Hepatocyte (in vitro differentiated cells): ENCODE data around the gene TPM4. TPM values are rescaled to one million over a fixed set of nuclear protein-coding genes. Genes with fewer than 3 reads are reported as not detected.

Experiments
- DNase-seq: peaks from one replicate; pipeline ENCODE4 v3.0.0-alpha.2; 2016; ENCODE audit warnings: low spot score
- H2AFZ ChIP-seq: fragments of 200-600 bp; sonication (generic); 2 replicates; pipeline ENCODE4 v1.6.0; 2016; ENCODE audit warnings: antibody characterized with exemption, mild to moderate bottlenecking
- H3K27ac ChIP-seq: fragments of 200-600 bp; sonication (generic); 2 replicates; pipeline ENCODE4 v1.5.1; 2016; ENCODE audit warnings: mild to moderate bottlenecking
- H3K27me3 ChIP-seq: fragments of 200-600 bp; sonication (generic); 2 replicates; pipeline ENCODE4 v1.6.1; 2016
- H3K36me3 ChIP-seq: fragments of 200-600 bp; sonication (generic); replicated peaks from 2 replicates; pipeline ENCODE4 v1.5.1; 2016; ENCODE audit warnings: low read depth; ENCODE audit not compliant: insufficient read depth
- H3K4me1 ChIP-seq: fragments of 200-600 bp; sonication (generic); 2 replicates; pipeline ENCODE4 v1.5.1; 2016; ENCODE audit warnings: mild to moderate bottlenecking, moderate library complexity; ENCODE audit not compliant: insufficient read depth
- H3K4me2 ChIP-seq: fragments of 200-600 bp; sonication (generic); 2 replicates; pipeline ENCODE4 v1.6.0; 2016
- H3K4me3 ChIP-seq: fragments of 200-600 bp; sonication (generic); 2 replicates; pipeline ENCODE4 v1.5.1; 2016; ENCODE audit warnings: mild to moderate bottlenecking
- H3K79me2 ChIP-seq: fragments of 200-600 bp; sonication (generic); 2 replicates; pipeline ENCODE4 v1.6.0; 2017; ENCODE audit warnings: mild to moderate bottlenecking
- H3K9me2 ChIP-seq: fragments of 200-600 bp; sonication (generic); replicated peaks from 2 replicates; pipeline ENCODE4 v1.6.0; 2017; ENCODE audit warnings: mild to moderate bottlenecking; ENCODE audit not compliant: insufficient read depth
- H3K9me3 ChIP-seq: fragments of 200-600 bp; sonication (generic); 2 replicates; pipeline ENCODE4 v1.5.1; 2016; ENCODE audit warnings: low read depth, mild to moderate bottlenecking
- H4K20me1 ChIP-seq: fragments of 200-600 bp; sonication (generic); 2 replicates; pipeline ENCODE4 v1.6.0; 2016; ENCODE audit warnings: mild to moderate bottlenecking; ENCODE audit not compliant: insufficient read depth, poor library complexity, severe bottlenecking
- CTCF ChIP-seq: fragments of 200-600 bp; sonication (generic); IDR thresholded peaks from 2 replicates; pipeline ENCODE4 v1.5.1; 2016; ENCODE audit warnings: antibody characterized with exemption, mild to moderate bottlenecking; ENCODE audit not compliant: poor library complexity
- EZH2 ChIP-seq: fragments of 200-600 bp; sonication (generic); IDR thresholded peaks from 2 replicates; pipeline ENCODE4 v1.6.1; 2016; ENCODE audit warnings: antibody characterized with exemption, mild to moderate bottlenecking, borderline replicate concordance
- EZH2phosphoT487 ChIP-seq: fragments of 200-600 bp; sonication (generic); IDR thresholded peaks from one replicate; pipeline ENCODE4 v1.6.1; 2018; ENCODE audit warnings: antibody characterized with exemption, mild to moderate bottlenecking, low read depth, moderate library complexity; ENCODE audit not compliant: unreplicated experiment, severe bottlenecking
- WGBS: methylation state at CpG from one replicate; pipeline ENCODE4 v1.1.6; 2016; ENCODE audit warnings: low lambda C conversion rate; ENCODE audit errors: missing lambda C conversion rate; 5-methylcytosine and 5-hydroxymethylcytosine counted together
- polyA plus RNA-seq: library from polyadenylated mRNA; unstranded; fragments of >200 nt; fragmentation: Nextera tagmentation; extraction: Ambion mirVana; gene quantifications from 2 replicates; pipeline ENCODE4 v1.2.1, GENCODE V29; 2016
- total RNA-seq: library from RNA; depleted of rRNA; stranded (reverse); fragments of >200 nt; gene quantifications from 2 replicates; pipeline ENCODE4 v1.2.3, GENCODE V29; 2014

TPM4 gene
- total and polyA plus RNA-seq, 2 experiments from 2014 or later: 337 to 417 TPM

- WGBS: 91% methylated on average over 16 of the region's 16 CpGs
- H3K9me3 ChIP-seq: no peaks in the 10 kb centered on the region
- DNase-seq: no peak
- no peaks in the 10 kb centered on the region for H3K27me3 ChIP-seq
- H4K20me1 ChIP-seq: no peaks in the 10 kb centered on the region
- H3K27ac ChIP-seq: no peak overlapping the region
- no peaks in the 10 kb centered on the region for H3K4me1 ChIP-seq
- H3K79me2 ChIP-seq: no peaks in the 10 kb centered on the region
- no peak for TF ChIP-seq EZH2
- TF ChIP-seq CTCF: no peak
- TF ChIP-seq EZH2phosphoT487: no peak
- H3K4me2 ChIP-seq: no peak overlapping the region
- no peaks in the 10 kb centered on the region for H3K36me3 ChIP-seq
- H2AFZ ChIP-seq: no peak overlapping the region
- no peak overlapping the region for H3K4me3 ChIP-seq
- no peaks in the 10 kb centered on the region for H3K9me2 ChIP-seq
Measured at GRCh38 chr19:16064209-16064889, 11.9 kb upstream of the TPM4 start.

DNA sequence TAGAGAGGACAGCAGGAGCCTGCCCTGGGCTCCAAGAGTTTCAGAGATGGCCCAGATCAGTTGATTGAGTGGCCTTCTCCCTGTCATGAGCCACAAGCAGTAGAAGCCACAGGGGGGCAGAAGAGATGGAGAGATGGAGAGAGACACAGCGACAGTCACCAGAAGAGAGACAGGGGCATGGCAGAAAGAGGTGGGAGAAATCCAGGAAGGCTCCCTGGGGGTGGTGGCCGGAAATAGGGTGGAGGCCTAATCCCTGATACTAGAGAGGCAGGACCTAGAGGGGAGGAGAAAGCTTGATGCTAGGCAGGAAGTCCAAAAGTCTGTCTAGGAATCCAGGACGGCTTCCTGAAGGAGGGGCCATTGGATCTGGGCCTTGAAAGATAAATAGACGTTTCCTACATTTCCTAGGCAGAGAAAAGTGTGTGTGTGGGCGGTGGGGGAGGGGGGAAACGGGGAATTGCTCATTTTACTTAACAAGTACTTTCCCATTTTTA, 9.6 kb upstream of the TPM4 start:
- no peak for DNase-seq
- H2AFZ ChIP-seq: no peak overlapping the region

GRCh38 chr19:16067205-16067938, 8.9 kb upstream of the TPM4 start:
- Histone ChIP-seq H3K9me3 (no peaks in the 10 kb centered on the region), H3K4me1 (no peaks in the 10 kb centered on the region), H3K9me2 (no peaks in the 10 kb centered on the region), H3K79me2 (no peaks in the 10 kb centered on the region), H4K20me1 (no peaks in the 10 kb centered on the region), H3K36me3 (no peaks in the 10 kb centered on the region), H3K4me3 (no peak overlapping the region), H3K27me3 (no peaks in the 10 kb centered on the region), H3K27ac (no peak overlapping the region), H3K4me2 (no peak overlapping the region), H2AFZ (no peak overlapping the region)
- 89% methylated on average over 39 of the region's 40 CpGs for WGBS
- TF ChIP-seq EZH2phosphoT487 (no peak), EZH2 (no peak), CTCF (no peak)
- no peak for DNase-seq

More for the DNA sequence above, 9.6 kb upstream of the TPM4 start:
- whole genome bisulfite sequencing: 65% methylated on average over 4 of the region's 6 CpGs
- no peak overlapping the region for H3K4me2 ChIP-seq
- H3K9me3 ChIP-seq: no peaks in the 10 kb centered on the region
- H3K9me2 ChIP-seq: no peaks in the 10 kb centered on the region
- H3K27me3 ChIP-seq: no peaks in the 10 kb centered on the region
- H3K27ac ChIP-seq: no peak overlapping the region
- H3K36me3 ChIP-seq: no peaks in the 10 kb centered on the region
- H3K79me2 ChIP-seq: no peaks in the 10 kb centered on the region
- H4K20me1 ChIP-seq: no peaks in the 10 kb centered on the region
- TF ChIP-seq EZH2 (no peak), EZH2phosphoT487 (no peak), CTCF (peak; percentile 29)
- no peak overlapping the region for H3K4me3 ChIP-seq
- H3K4me1 ChIP-seq: no peaks in the 10 kb centered on the region
